Kidney (tissue), 14 donors: Measurements from ENCODE around the gene KIFAP3. TPM values are rescaled to one million over a fixed set of nuclear protein-coding genes. Genes with fewer than 3 reads are reported as not detected.

Source experiments
- DNase-seq, 5 donors: peaks; one replicate each; pipeline ENCODE4 v3.0.0-alpha.2; 2013 to 2020
- FAIRE-seq: peaks from 2 replicates; lab custom pipeline; 2012; peaks lifted over from hg19 to GRCh38; lab: Jason Lieb, UNC
- H3K27ac ChIP-seq, 2 donors: one replicate each; pipeline ENCODE4 v1.7.0; 2013; ENCODE audit warnings: low read depth in 2 of 2, low read length in 2 of 2, inconsistent platforms in 1 of 2
- H3K27me3 ChIP-seq: one replicate; pipeline ENCODE4 v1.7.1; 2013; ENCODE audit warnings: low read length, inconsistent platforms; ENCODE audit not compliant: control insufficient read depth, insufficient read depth
- H3K36me3 ChIP-seq, 3 donors: one replicate each; pipeline versions ENCODE4 v1.7.0 to v1.7.1; 2013; ENCODE audit warnings: low read length in 3 of 3, control low read depth in 1 of 3, inconsistent platforms in 1 of 3; ENCODE audit not compliant: insufficient read depth in 3 of 3, control insufficient read depth in 2 of 3
- H3K4me1 ChIP-seq, 3 donors: one replicate each; pipeline versions ENCODE4 v1.7.0 to v1.7.1; 2013; ENCODE audit warnings: low read length in 3 of 3, inconsistent platforms in 1 of 3, low read depth in 1 of 3; ENCODE audit not compliant: control insufficient read depth in 2 of 3, insufficient read depth in 2 of 3
- H3K4me3 ChIP-seq, 3 donors: one replicate each; pipeline versions ENCODE4 v1.7.0 to v1.8.1; 2013; ENCODE audit warnings: low read length in 3 of 3, control low read depth in 1 of 3, inconsistent platforms in 1 of 3
- H3K9ac ChIP-seq, 3 donors: one replicate each; pipeline versions ENCODE4 v1.7.0 to v1.7.1; 2013; ENCODE audit warnings: low read length in 3 of 3, control low read depth in 1 of 3, inconsistent platforms in 1 of 3
- H3K9me3 ChIP-seq, 3 donors: one replicate each; pipeline versions ENCODE4 v1.7.0 to v1.7.1; 2013; ENCODE audit warnings: low read length in 3 of 3, control low read depth in 1 of 3, inconsistent platforms in 1 of 3; ENCODE audit not compliant: control insufficient read depth in 2 of 3, insufficient read depth in 1 of 3
- CTCF ChIP-seq: IDR thresholded peaks from 3 replicates; pipeline ENCODE4 v1.5.1; 2012; ENCODE audit warnings: mild to moderate bottlenecking, moderate library complexity, borderline replicate concordance; ENCODE audit not compliant: insufficient read depth; ENCODE audit errors: extremely low read depth
- intact Hi-C: fragments of 100-400 bp; cut with DNase I; formaldehyde crosslinking; loops from one replicate; pipeline ENCODE4 v1.11.1; 2022
- polyA plus RNA-seq: library from polyadenylated mRNA; stranded (reverse); fragments of 350-450 nt; fragmentation: Illumina TruSeq; extraction: RNeasy Lipid Tissue Mini Kit (QIAGEN cat#74804); gene quantifications from one replicate; pipeline ENCODE4 v1.2.3, GENCODE V29; 2014; ENCODE audit warnings: low read depth, low replicate concordance; ENCODE audit not compliant: insufficient read depth
- total RNA-seq: library from RNA; stranded (reverse); fragmentation: NEBNext Ultra II Directional; extraction: Animal tissue kit (Norgen Biotek cat#: 25700); gene quantifications from one replicate; pipeline ENCODE4 v1.2.1, GENCODE V29; 2021
- donor health status: control.
- donor health status: control.
- donor health status: control.
- donor health status: control.
- donor health status: control.
- donor health status: DM: yes; HTN: yes; CAD: no.
- donor health status: Normal renal cell carcinoma (clear cell type).

The KIFAP3 gene
- total and polyA plus RNA-seq, 2 donors from 2014 or later = 31.6 to 32.9 TPM

GRCh38 chr1:170049176-170049800, 25.2 kb downstream of the KIFAP3 start:
- Histone ChIP-seq H3K4me1 (no peaks in the 10 kb centered on the region), H3K36me3 (peaks cover 0 to 4% (median 0%) of the 10 kb centered on the region in 3 donors), H3K4me3 (no peak overlapping the region), H3K9ac (no peak overlapping the region), H3K27ac (no peak overlapping the region), H3K9me3 (peaks cover 0 to 4% (median 2%) of the 10 kb centered on the region in 3 donors), H3K27me3 (no peaks in the 10 kb centered on the region)
- DNase-seq = no peak
- intact Hi-C loops = no loop called here
- FAIRE-seq = no peak
- no peak for TF ChIP-seq CTCF

GRCh38 chr1:170048515-170048914, 26.0 kb downstream of the KIFAP3 start:
- Histone ChIP-seq H3K4me1 (no peaks in the 10 kb centered on the region), H3K9ac (no peak overlapping the region), H3K9me3 (peaks cover 0 to 4% (median 2%) of the 10 kb centered on the region in 3 donors), H3K36me3 (peaks cover 0 to 4% (median 2%) of the 10 kb centered on the region in 3 donors), H3K4me3 (no peak overlapping the region), H3K27ac (no peak overlapping the region), H3K27me3 (no peaks in the 10 kb centered on the region)
- FAIRE-seq = no peak
- DNase-seq = no peak
- intact Hi-C loops = no loop called here
- TF ChIP-seq CTCF = no peak

DNA sequence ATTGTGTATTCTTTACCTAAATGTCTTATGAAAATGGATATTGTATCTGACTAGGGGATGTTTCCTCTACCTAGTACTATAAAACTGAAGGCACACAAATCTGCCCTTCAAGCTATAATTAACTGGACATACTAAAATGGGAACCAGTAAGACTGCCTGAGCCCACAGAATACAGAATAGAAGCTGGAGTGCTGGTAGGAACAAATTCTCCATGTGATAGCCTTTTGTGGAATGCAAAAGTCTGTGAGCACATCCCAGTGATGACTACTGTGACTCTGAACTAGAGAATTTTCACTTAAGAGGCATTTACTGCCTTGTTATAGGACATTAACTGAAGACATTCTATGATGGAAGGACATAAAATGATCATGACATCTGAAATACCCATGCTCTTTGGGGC, 30.3 kb downstream of the KIFAP3 start:
- H3K36me3 ChIP-seq = peaks cover 0 to 7% (median 4%) of the 10 kb centered on the region in 3 donors
- no peak for FAIRE-seq
- no peak for TF ChIP-seq CTCF

More for the DNA sequence above, 30.3 kb downstream of the KIFAP3 start:
- intact Hi-C loops = no loop called here
- no peak overlapping the region for H3K27ac ChIP-seq
- H3K4me3 ChIP-seq = no peak overlapping the region
- H3K27me3 ChIP-seq = no peaks in the 10 kb centered on the region
- DNase-seq = no peak
- H3K9me3 ChIP-seq = no peaks in the 10 kb centered on the region
- no peaks in the 10 kb centered on the region for H3K4me1 ChIP-seq
- H3K9ac ChIP-seq = no peak overlapping the region
